ENCODE results near the gene ARHGAP26.
A peak's percentile ranks its signal among the peaks of the same experiment; 100 is the strongest.

The ARHGAP26 gene, protein sequence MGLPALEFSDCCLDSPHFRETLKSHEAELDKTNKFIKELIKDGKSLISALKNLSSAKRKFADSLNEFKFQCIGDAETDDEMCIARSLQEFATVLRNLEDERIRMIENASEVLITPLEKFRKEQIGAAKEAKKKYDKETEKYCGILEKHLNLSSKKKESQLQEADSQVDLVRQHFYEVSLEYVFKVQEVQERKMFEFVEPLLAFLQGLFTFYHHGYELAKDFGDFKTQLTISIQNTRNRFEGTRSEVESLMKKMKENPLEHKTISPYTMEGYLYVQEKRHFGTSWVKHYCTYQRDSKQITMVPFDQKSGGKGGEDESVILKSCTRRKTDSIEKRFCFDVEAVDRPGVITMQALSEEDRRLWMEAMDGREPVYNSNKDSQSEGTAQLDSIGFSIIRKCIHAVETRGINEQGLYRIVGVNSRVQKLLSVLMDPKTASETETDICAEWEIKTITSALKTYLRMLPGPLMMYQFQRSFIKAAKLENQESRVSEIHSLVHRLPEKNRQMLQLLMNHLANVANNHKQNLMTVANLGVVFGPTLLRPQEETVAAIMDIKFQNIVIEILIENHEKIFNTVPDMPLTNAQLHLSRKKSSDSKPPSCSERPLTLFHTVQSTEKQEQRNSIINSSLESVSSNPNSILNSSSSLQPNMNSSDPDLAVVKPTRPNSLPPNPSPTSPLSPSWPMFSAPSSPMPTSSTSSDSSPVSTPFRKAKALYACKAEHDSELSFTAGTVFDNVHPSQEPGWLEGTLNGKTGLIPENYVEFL

DNA sequence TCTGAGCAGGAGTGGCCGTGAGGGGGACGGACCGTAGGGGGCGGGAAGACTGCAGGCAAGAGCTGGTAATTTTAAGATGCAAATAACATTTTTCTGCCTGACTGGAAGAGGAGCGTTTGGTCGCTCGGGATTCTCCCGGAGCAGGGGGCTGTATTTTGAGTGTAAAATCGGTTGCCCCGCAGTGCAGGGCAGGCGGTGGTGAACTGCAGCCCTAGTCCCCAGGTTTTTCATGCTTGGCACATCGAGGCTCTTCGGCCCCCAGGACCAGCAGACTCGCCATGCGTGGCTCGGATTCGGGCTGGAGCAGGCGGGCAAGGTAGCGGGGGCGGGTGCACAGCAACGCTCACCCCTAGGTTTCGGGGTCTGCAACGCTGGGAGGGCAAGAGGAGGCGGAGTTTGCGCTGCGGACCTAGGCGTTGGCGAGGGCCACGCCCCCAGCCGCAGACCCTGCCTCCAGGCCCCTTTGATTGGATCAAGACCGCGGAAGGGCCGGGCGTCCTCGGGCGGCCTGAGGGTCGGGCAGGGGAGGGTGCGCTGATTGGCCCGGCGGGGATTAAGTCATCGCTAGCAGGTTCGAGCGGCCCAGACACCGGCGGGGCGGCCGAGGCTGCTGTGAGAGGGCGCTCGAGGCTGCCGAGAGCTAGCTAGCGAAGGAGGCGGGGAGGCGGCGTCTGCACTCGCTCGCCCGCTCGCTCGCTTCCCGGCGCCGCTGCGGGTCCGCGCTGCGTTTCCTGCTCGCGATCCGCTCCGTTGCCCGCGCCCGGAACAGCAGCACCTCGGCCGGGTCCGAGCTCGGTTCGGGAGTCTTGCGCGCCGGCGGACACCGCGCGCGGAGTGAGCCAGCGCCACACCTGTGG lies at the start of gene ARHGAP26:
TSS of gene ARHGAP26 (plus strand) at position 585 of the 857 bp plus-strand sequence. CDS start 385 bp downstream, outside the sequence.
- DNase-seq, result peak; percentile 89 to 96

DNA sequence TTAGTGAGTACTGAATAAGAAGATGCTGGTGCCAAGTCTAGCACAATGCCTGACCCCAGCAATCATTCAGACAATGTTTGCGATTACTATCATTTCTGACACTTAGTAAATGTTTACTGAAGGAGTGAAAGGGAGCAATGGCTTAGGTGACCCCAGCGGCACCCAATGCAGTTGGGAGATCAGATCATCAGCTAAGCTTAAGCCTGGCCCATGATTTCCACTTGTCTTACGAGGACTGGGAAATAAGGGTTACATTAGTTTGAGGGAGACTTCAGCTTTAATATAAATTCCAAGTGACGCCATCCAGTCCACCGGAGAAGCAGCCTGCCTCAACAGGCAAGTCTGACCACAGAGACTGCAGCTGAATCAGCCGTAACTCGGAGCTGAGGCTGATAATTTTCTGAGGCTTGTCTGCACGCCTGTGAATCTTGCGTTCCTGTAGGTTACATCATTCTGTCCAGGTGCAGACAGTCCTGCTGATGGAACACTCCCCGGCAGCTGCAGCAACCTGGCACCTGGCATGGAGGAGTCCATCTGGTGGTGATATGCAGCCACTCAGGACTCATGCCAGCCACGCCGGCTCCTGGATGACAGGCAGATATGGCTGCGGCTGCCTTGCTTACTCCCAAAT lies 49.4 kb upstream of the ARHGAP26 start:
- DNase-seq, result no peak

DNA sequence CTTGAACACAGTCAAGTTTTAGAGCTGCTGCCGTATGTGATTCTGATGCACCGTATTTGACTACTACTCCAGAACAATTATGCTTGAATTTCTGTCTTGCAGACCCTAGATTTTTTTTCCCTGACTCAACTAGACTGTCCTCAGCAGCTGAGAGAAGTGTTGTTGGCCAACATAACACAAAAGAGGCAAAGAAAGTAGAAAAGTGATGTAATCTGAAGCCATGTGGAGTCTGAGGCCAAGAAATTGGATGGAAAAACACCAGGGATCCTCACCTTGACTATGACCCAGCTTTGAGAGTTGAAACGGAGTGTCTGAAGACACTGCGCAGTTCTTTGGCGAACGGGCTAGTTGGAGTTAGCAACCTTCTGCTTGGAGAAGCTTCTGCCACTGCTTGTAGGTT lies 48.0 kb upstream of the ARHGAP26 start:
- DNase-seq, result no peak

DNA sequence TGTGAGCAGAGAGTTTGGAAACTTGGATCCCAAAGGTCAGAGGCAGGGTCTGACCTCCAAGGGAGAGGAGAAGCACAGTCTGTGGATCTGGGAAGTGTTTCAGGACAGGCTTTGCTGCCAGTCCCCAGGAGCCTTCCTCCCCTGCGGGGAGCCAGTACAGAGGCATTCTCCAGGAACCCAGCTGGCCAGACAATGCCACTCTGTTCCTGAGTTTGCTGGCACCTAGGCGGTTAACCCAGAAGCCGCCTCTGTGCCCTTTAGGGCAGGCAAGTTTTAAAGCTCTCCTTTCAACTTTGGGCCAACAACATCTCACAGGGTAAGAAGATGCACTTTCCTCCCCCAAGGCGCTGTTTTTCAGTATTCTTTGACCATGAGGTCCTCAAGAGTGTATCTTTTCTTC lies 47.3 kb upstream of the ARHGAP26 start:
- DNase-seq, result no peak

DNA sequence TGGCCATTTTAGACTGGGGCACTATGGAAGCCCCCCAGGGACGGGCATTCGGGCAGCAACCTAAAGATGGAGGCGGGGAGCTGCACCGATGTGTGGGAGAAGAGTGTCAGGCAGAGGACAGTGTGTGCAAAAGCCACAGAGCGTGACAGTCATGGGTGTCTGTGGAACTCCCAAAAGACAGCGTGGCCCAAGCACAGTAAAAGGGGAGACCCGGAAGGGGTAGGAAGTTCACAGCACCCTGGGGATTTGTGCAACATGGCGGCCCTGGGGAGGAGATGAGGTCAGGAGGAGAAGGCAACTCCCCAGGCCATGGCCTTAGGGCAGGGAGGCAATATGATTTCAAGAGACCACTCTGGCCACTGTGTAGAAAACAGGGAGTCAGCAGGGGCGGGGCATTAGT lies 45.4 kb upstream of the ARHGAP26 start:
- no peak for DNase-seq

DNA sequence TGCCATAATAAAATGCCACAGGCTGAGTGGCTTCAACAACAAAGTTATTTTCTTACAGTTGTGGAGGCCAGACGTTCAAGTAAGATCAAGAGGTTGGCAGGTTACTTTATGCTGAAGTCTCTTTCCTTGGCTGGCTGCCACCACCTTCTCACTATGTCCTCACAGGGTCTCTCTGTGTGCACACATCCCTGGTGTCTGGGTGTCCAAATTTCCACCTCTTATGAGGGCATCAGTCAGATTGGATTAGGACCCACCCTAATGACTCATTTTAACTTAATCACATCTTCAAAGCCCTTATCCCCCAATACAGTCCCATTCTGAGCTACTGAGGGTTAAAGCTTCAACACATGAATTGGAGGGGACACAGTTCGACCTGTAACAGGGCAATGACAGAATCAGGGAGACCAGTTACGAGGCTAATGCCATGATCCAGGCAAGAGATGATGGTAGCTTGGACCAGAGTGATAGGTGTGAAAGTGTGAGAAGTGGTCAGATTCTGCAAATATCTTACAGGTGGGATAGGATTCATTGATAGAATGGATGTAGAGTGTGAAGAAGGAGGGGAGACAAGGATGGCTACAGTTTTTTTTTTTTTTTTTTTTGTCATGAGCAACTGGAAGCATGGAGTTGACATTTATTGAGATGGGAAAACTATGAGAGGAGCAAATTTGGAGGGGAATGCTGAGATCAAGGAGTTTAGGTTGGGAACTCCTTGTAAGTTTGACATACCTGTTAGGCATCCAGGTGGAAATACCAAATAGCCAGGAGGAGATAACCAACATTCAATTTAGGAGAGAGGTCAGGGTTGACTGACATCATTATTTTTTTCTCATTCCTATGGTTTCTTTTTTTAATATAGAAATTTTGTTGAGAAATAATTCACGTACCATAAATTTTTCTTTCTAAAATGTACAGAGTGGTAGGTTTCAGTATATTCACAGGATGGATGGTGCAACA lies 44.7 kb upstream of the ARHGAP26 start:
- DNase-seq, result no peak

DNA sequence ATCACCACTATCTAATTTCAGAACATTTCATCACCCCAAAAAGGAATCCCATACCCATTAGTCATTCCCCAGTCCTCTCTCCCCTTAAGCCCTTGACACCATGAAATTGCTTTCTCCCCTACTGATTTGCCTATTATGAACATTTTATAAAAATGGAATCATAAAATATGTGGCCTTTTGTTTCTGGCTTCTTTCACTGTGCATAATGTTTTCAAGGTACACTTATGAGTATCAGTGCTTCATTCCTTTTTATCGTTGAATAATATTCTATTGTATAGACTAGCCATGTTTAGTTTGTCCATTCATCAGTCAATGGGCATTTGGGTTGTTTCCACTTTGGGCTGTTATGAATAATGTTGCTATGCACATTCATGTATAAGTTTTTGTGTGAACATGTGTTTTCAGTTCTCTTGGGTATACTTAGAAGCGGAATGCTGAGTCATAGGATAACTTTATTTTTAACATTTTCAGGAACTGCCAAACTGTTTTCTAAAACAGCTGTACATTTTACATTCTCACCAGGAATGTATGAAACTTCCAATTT lies 43.9 kb upstream of the ARHGAP26 start:
- no peak for DNase-seq

DNA sequence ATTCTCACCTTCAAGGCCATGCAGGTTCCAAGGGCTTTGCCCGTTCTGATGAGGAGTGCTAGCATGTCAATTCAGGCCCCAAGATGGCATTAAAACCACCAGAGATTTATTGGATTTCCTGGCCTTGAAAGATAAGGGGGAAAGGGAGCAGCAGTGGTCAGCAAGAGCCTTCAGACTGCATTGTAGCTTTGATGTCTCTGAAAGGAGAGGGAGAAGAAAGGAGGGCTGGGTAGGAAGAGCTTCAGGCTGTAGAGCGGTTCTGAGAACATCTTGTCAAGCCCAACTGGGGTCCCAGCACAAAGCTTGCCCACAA lies 42.5 kb upstream of the ARHGAP26 start:
- no peak for DNase-seq

DNA sequence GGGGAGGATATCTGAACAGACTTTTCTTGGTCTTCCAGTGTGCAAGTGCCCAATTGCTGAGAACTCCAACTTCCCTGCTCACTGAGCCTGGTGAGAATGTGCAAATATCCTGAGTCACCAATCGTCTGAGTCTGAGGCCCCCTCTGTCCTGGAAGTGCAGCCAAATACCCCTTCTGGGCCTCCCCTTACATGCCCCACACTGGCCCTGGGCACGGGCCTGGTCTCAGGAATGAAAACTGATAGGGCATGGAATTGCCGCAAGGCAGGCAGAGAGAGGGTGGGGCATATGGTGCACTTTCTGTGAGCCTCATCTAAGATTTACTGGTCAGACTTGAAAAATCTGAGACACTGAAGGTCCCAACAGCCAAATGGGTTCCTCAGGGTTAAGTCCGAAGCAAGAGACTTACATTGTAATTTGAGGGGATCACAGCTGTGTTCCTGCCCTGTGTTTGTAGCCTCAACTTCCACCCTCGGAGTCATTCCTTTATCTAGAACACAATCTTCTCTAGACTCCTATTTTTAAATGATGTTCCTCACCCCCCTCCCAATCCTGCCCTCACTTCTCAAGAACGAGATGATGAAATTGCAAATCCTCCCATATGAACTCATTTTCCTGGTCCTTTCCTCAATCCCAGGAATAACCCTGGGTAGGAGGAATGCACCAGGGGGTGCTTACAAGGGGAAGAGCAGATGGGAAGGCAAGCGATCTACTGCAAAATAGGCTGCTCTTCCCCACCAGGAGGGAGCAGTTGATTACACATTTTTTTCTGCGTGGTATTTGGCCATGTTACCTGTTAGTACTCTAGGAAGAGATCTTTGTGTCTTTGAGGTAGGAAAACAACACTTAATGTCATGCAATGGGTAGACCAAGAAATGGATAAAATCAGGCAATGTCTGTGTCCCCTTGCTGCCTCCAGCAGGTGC lies 34.6 kb upstream of the ARHGAP26 start:
- DNase-seq, result no peak

DNA sequence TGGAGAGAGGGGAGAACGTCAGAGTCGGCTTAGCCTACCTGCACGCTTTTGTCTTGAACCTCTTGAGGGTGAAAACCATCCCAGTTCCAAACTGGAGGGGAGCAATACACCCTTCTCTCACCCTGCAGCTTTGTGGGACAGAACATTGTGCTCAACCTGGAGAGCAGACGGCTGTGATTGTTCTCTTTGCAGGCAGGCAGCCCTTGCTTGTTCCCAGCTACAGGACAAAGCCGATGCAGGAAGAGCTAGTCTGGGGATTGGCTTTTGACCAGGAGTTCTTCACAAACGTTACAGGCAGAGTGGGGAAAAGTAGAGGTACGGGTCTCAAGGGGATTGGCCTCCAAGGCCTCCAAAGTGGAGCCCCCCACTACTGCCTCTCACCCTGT lies 33.9 kb upstream of the ARHGAP26 start:
- no peak for DNase-seq

DNA sequence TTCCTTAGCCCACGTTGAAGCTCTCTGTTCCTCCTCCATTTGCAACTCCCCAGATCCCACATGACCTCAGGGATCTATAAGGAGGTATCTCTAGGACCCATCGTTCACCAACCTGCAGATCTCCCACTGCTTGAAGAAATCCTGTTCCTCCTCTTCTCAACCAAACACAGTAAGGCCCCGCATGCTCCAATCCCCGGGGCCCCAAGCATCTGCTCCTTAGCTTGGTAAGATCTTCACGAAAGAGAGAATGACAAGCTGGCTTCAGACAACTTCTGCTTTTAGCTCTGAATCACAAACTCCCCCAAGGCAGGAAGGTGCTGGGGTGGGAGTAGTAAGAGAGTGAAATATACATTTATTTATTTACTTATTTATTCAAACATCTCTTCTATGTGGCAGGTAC lies 33.0 kb upstream of the ARHGAP26 start:
- DNase-seq, result no peak

DNA sequence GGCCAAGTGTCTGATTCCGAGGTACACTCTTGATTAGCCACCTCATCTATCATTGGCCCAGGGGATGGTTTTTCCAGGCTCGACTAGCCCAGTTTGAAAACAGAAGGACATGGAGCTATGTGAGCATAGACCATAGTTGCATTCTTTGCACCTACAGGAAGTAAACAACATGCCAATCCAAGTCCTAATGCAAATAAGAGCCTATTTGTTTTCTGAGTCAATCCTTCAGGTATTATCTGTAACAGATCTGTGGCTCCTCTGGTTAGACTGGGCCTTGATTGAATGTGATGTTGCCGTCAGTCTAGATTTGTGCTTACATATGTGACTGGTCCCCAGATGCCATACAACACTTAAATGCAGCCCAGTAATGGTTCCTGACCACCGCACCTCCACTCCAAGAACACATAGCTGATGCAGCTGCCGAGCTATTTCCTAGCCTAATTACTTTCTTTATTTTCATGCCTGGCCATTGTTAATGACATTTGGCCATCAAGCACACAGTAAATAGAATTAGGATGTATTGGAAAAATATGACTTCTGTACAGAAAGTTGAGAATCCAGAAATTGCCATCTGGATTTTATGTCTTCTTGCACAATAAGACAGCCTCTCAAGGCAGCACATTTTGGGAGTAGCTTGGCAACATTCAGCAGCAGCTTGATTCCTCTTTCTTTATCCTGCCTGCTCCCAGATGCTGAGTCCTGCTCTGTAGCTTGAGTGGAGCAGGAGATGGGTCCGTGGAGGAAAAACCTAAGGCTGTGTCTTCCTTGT lies 29.5 kb upstream of the ARHGAP26 start:
- no peak for DNase-seq

DNA sequence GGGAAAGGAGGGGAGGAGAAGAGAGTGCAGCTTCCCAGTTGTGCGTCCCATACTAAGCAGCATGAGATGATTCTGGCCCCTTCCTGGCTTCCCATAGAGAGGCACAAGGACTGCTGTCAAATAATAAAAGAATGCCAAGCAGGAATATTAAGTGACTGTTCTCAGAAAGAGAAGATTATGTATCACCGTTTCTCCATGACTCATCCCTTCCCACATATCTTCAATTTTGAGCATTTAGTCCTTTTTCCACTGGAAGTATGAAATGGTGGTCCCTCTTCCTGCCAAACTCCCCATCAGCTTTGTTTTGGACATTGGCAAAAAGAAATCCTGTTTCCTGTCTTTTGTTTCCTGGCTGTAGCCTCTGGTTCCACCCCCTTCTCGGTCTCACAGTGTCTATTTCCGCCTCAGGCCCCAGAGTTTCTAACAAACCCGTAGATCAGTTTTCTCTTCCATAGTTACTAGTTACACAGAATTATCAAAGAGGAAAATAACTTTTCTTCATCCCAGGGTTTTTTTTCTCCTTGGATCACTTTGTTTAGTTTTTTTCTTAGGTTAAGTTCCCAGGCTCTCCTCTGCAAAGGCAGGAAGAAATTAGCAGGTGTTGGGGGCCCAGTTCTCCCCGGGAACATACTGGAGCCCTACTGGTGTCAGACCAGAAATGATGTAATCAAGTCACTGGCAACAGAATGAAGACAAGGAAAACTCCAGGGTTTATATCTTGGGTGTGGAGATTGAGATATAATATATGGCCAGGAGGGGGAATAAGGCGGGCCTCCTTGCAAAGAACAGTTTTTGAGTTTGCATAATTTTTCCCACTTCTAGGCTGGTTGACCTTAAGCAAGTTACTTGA lies 26.4 kb upstream of the ARHGAP26 start:
- DNase-seq, result no peak

DNA sequence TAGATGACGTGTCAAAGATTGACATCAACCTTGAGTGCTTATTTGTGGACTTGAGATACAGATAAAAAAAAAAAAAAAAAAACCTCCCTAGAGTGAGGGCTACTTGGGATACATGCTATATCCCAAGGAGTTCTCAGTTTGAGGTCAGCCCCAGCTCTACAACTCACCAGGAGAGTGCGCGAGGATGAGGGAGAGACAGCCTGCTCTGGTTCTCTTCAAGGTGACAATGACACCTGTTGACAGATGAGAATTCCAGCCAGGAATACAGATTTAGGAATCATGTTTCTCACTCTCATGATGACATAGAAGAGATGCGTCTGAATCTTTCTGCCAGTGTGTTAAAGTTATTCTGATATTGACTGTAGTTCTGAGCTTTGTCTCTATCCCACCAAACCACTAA lies 24.9 kb upstream of the ARHGAP26 start:
- no peak for DNase-seq

DNA sequence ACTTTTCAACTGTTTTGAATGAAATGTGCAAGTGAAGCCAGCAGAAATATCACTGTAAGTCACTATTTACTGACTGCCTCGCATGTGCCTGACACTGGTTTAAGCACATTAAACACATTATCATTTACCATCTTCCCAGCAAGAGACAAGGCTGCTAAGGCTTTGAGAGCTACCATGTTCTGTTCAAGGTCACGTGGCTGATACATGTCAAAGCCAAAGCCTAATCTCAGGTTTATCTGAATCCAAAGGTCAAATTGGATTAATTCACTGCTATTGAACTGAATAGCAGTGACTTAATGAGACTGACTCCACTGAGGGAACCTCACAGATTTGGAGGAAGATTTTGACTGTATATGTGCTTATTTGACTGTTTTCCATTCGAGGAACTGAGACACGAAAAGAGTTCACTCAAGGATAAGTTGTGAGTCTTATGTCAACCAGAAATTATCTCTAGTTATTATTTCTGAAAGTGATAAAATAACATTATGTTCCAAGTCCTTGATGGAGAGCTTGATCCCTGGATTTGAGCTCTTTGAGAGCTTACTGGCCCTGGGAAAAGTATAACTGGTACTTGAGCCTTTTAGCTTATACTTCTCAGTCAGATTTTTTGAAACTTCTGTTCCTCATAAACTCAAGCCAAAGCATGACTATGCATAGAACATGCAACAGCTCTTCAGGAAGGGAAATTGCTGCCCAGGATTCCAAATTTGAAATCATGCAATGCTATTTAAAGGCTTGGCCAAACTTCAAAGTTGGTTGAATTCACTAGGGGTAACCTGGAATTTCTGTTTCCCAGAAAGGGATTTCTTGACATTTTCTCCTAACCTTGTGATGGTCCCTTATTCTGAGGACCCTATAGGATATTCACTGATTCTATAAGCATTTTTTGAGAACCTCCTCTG lies 23.4 kb upstream of the ARHGAP26 start:
- no peak for DNase-seq

DNA sequence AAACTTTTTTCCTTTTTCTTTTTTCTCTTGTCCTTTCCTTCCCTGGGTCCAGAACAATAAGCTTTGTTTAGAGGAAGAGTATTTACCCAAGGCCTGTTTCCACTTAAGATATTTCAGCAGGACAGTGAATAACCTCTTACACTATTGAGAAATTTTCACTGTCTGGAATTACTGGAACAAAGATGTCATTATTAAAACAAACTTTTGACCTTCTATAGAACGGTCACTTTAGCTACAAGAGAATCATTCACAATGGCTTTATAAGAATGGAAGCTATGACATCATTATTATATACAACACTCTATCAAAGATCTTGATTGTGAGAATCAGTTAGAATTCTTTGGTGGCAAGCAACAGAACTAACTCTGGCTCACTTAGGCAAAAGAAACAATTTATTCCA lies 22.0 kb upstream of the ARHGAP26 start:
- no peak for DNase-seq

DNA sequence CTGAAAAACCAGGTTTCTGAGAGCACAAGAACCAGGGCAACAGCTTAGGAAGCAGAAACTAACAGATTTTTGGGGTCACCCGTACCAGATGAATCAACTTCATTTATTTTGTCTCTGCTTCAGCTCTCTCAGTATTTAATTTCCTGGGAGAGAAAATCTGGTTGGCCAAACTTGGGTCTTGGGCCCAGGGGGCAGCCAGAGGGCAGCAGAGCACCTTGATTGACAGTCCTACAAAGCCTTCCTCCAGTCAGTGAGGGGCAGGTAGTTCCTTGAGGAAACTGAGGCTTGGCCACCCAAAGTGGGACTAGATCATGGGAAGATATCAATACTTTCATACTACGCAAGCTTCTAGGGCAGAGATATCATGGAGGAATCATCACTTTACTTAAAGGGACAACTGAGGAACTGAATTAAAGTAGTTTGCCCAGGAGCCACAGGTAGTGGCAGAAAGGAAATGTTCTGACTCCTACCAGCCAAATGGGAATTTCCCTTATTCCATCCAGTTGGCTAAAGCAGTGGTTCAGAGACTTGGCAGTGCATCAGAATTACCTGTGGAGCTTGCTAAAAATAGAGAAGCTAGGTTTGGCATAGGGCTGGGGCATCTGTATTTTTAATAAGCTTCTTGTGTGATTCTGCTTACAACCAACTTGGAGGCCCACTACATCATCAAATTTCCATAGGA lies 21.5 kb upstream of the ARHGAP26 start:
- peak in 1 of 2 experiments; percentile 17 for DNase-seq

All from SW 1271 (cell line).